CD4-positive, alpha-beta T cell (primary cell): ENCODE results near the gene NPR2. TPM values are rescaled to one million over a fixed set of nuclear protein-coding genes. Genes with fewer than 3 reads are reported as not detected.

ENCODE experiments used
- ATAC-seq: fragments of 200-7000 bp; cut with Tn5 transposase; one replicate; pipeline ENCODE4 v1.10.0; 2022; ENCODE audit warnings: mild to moderate bottlenecking; ENCODE audit not compliant: poor library complexity
- CTCF ChIA-PET: fragments of 350-600 bp; sonication (Branson Sonifier 250); formaldehyde crosslinking; loops from one replicate; lab custom pipeline; 2021; ENCODE audit warnings: antibody characterized with exemption, inconsistent platforms; lab: Charles Lee
- POLR2A ChIA-PET: fragments of 350-600 bp; sonication (Branson Sonifier 250); formaldehyde crosslinking; loops from one replicate; lab custom pipeline; 2021; ENCODE audit warnings: antibody characterized with exemption, inconsistent platforms; lab: Charles Lee
- DNase-seq, 14 experiments: peaks; one replicate each; pipeline ENCODE4 v3.0.0-alpha.2; 2013 to 2020; ENCODE audit warnings: mixed read lengths in 2 of 14
- H3K27ac ChIP-seq, 2 donors: one replicate each; pipeline versions ENCODE4 v1.5.1 to v1.7.0; 2013; ENCODE audit warnings: low read length in 2 of 2, low read depth in 1 of 2, mild to moderate bottlenecking in 1 of 2
- H3K27me3 ChIP-seq, 2 experiments: 1 replicate in 1 of 2; 2 replicates in 1 of 2; pipeline versions ENCODE4 v1.6.1 to v1.7.0; 2013; ENCODE audit warnings: low read length in 2 of 2, control low read depth in 1 of 2, mild to moderate bottlenecking in 1 of 2, moderate library complexity in 1 of 2; ENCODE audit not compliant: insufficient read depth in 2 of 2, control insufficient read depth in 1 of 2
- H3K36me3 ChIP-seq: one replicate; pipeline ENCODE4 v1.6.1; 2013; ENCODE audit warnings: low read length, control low read depth; ENCODE audit not compliant: insufficient read depth
- H3K4me1 ChIP-seq: one replicate; pipeline ENCODE4 v1.6.1; 2013; ENCODE audit warnings: low read length, control low read depth; ENCODE audit not compliant: insufficient read depth
- H3K4me3 ChIP-seq: one replicate; pipeline ENCODE4 v1.5.1; 2013; ENCODE audit warnings: mild to moderate bottlenecking, low read length, moderate library complexity
- H3K9me3 ChIP-seq, 2 experiments: 1 replicate in 1 of 2; 2 replicates in 1 of 2; pipeline versions ENCODE4 v1.6.1 to v1.7.0; 2013; ENCODE audit warnings: low read length in 2 of 2, mild to moderate bottlenecking in 2 of 2, control low read depth in 1 of 2, moderate library complexity in 1 of 2; ENCODE audit not compliant: control insufficient read depth in 1 of 2, insufficient read depth in 1 of 2
- H3K27ac Mint-ChIP-seq: one replicate; pipeline ENCODE4 v1.8.0; 2020; ENCODE audit warnings: mixed read lengths
- H3K27me3 Mint-ChIP-seq: one replicate; pipeline ENCODE4 v1.8.0; 2021; ENCODE audit warnings: mixed read lengths
- H3K36me3 Mint-ChIP-seq: one replicate; pipeline ENCODE4 v1.8.0; 2021; ENCODE audit warnings: low read depth, mixed read lengths
- H3K4me1 Mint-ChIP-seq: one replicate; pipeline ENCODE4 v1.8.0; 2021; ENCODE audit warnings: low read depth, mixed read lengths
- H3K4me3 Mint-ChIP-seq: one replicate; pipeline ENCODE4 v1.8.0; 2020; ENCODE audit warnings: mild to moderate bottlenecking, mixed read lengths
- H3K9me3 Mint-ChIP-seq: one replicate; pipeline ENCODE4 v1.8.0; 2020; ENCODE audit warnings: mixed read lengths
- CTCF ChIP-seq: fragments of 200-600 bp; IDR thresholded peaks from one replicate; pipeline ENCODE4 v1.8.0; 2022; ENCODE audit warnings: antibody characterized with exemption, mild to moderate bottlenecking
- intact Hi-C, 2 experiments: fragments of 100-400 bp; cut with DNase I in 1 of 2; cut with micrococcal nuclease in 1 of 2; formaldehyde crosslinking; loops; one replicate each; pipeline versions ENCODE4 v1.15.1 to v1.9.0; 2023 to 2025; cut with DNase I, micrococcal nuclease
- total RNA-seq, 174 experiments: library from RNA in 2 of 174; stranded (reverse) in 2 of 174; gene quantifications; one replicate each; pipeline ENCODE4 v1.2.3 and lab custom pipeline; 2021 to 2026

The NPR2 gene
- total RNA-seq, 2 experiments from 2014 or later = 1.2 to 4.2 TPM

DNA sequence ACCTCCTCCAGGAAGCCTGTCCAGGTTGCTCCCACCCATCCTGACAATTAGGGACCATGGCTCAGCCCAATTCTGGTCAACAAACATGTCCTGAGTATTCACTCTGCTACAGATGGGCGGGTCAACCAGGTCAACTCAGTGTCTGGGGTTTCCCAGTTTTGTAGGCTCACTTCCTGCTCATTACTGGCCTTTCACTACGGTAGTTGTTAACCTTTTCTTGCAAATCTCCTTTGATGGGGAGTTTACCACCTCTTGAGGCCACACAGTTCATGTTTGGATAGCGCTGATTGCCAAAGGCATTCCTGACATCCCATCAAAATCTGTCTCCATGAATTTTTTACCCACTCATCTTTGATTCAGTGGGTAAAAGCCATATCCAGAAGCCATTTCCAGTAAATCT is 51.4 kb downstream of the NPR2 start:
- peaks cover 26% of the 10 kb centered on the region for H3K4me1 ChIP-seq
- H3K36me3 Mint-ChIP-seq = peaks cover 9% of the 10 kb centered on the region
- TF ChIP-seq CTCF = no peak

DNA sequence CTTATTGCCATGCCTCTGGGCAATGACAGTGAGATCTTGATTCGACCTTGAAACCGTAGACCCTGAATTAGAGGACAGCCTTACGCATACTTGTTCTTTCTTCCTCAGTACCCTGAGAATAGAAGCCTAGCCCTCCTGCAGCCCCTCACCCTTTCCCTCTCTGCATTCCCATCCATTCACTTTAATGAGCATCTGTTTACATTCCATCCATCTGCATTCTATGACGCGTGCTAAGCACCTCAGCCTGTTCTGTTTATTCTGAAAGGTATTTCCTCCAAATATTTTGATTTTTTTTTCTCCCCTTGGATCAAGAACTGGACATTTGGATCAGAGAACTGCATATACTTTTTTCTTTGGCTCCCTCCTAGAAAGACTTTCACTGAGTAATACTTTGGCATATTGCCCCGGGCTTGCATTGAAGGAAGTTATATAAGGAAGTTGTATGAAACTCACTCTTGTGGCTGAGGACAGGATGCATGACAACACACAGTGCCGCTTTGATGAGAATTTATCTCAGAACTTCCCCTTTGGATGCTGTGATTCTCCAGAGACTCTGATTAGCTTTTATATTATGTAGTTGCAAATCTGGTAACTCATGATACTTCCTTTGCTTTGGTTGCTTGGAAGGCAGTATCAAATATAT is 53.4 kb downstream of the NPR2 start:
- Histone ChIP-seq H3K9me3 (no peaks in the 10 kb centered on the region), H3K27me3 (no peaks in the 10 kb centered on the region), H3K27ac (peak overlapping the region; percentile 25 to 56), H3K4me3 (no peak overlapping the region), H3K4me1 (peaks cover 26% of the 10 kb centered on the region), H3K36me3 (peaks cover 3% of the 10 kb centered on the region)
- no peak for TF ChIP-seq CTCF
- ChIA-PET POLR2A (interaction anchor here (0.6 to 1.9 kb wide), 6 partner anchors 10 to 773 kb away, joined by 3 to 11 read pairs (median 3); partner anchors contain the start of genes CREB3, FAM221B, SPAG8 and TLN1), CTCF (interaction anchor here (1.0 to 1.3 kb wide), 2 partner anchors 18 to 37 kb away, joined by 3 to 5 read pairs; no protein-coding TSS in a partner anchor)
- Mint-ChIP-seq H3K27me3 (no peaks in the 10 kb centered on the region), H3K27ac (peak overlapping the region; percentile 25), H3K4me3 (no peak overlapping the region), H3K4me1 (peaks cover 22% of the 10 kb centered on the region), H3K9me3 (no peaks in the 10 kb centered on the region), H3K36me3 (peaks cover 15% of the 10 kb centered on the region)
- ATAC-seq (peak; percentile 99), DNase-seq (peak in 8 of 14 experiments; percentile 17 to 80 (median 56))
- intact Hi-C loops = loop anchor here in 1 of 2 experiments (2.0 kb wide), 1 partner anchor 16 kb away; the partner anchor contains the start of genes FAM221B and TMEM8B

More for the DNA sequence above, 51.4 kb downstream of the NPR2 start:
- H3K9me3 ChIP-seq = no peaks in the 10 kb centered on the region
- Mint-ChIP-seq H3K27ac (no peak overlapping the region), H3K4me3 (no peak overlapping the region), H3K9me3 (no peaks in the 10 kb centered on the region), H3K4me1 (peaks cover 22% of the 10 kb centered on the region), H3K27me3 (no peaks in the 10 kb centered on the region)
- H3K36me3 ChIP-seq = peaks cover 3% of the 10 kb centered on the region
- no peak for ATAC-seq
- no peaks in the 10 kb centered on the region for H3K27me3 ChIP-seq
- no peak overlapping the region for H3K27ac ChIP-seq
- ChIA-PET POLR2A (no interaction called here), CTCF (no interaction called here)
- intact Hi-C loops = no loop called here
- no peak overlapping the region for H3K4me3 ChIP-seq
- peak in 2 of 14 experiments; percentile 38 to 43 for DNase-seq

GRCh38 chr9:35845824-35846771 is 54.7 kb downstream of the NPR2 start:
- Mint-ChIP-seq H3K4me3 (peak overlapping the region; percentile 31), H3K4me1 (peaks cover 22% of the 10 kb centered on the region), H3K36me3 (peaks cover 15% of the 10 kb centered on the region), H3K27ac (peak overlapping the region; percentile 25), H3K9me3 (no peaks in the 10 kb centered on the region), H3K27me3 (no peaks in the 10 kb centered on the region)
- peak overlapping the region in 1 of 2 donors; percentile 56 for H3K27ac ChIP-seq
- no peak for TF ChIP-seq CTCF
- peaks cover 3% of the 10 kb centered on the region for H3K36me3 ChIP-seq
- DNase-seq (peak in 3 of 14 experiments; percentile 10 to 18 (median 16)), ATAC-seq (no peak)
- ChIA-PET POLR2A (interaction anchor here (1.0 to 1.2 kb wide), 3 partner anchors 34 to 114 kb away, joined by 3 to 11 read pairs (median 3); partner anchors contain the start of genes CREB3, SPAG8 and TLN1), CTCF (interaction anchor here (1.3 kb wide), 1 partner anchor 20 kb away, joined by 5 read pairs; no protein-coding TSS in a partner anchor)
- peak overlapping the region; percentile 6 for H3K4me3 ChIP-seq
- no peaks in the 10 kb centered on the region for H3K27me3 ChIP-seq
- H3K9me3 ChIP-seq = no peaks in the 10 kb centered on the region
- intact Hi-C loops = loop anchor here in 1 of 2 experiments (2.0 kb wide), 1 partner anchor 17 kb away; the partner anchor contains the start of genes FAM221B and TMEM8B
- peaks cover 26% of the 10 kb centered on the region for H3K4me1 ChIP-seq
